CD4-positive, alpha-beta T cell (primary cell): ENCODE data around the gene FAM229B. TPM values are rescaled to one million over a fixed set of nuclear protein-coding genes. Genes with fewer than 3 reads are reported as not detected.
A peak's percentile ranks its signal among the peaks of the same experiment; 100 is the strongest.
"Not testable (repeated sequence)": the region's sequence is repeated elsewhere in the genome, so short reads cannot be mapped to it uniquely, and the experiment has no call there.

Experiments used
- ATAC-seq: fragments of 200-7000 bp; cut with Tn5 transposase; one replicate; pipeline ENCODE4 v1.10.0; 2022; ENCODE audit warnings: mild to moderate bottlenecking; ENCODE audit not compliant: poor library complexity
- CTCF ChIA-PET: fragments of 350-600 bp; sonication (Branson Sonifier 250); formaldehyde crosslinking; loops from one replicate; lab custom pipeline; 2021; ENCODE audit warnings: antibody characterized with exemption, inconsistent platforms; lab: Charles Lee
- POLR2A ChIA-PET: fragments of 350-600 bp; sonication (Branson Sonifier 250); formaldehyde crosslinking; loops from one replicate; lab custom pipeline; 2021; ENCODE audit warnings: antibody characterized with exemption, inconsistent platforms; lab: Charles Lee
- DNase-seq, 14 experiments: peaks; one replicate each; pipeline ENCODE4 v3.0.0-alpha.2; 2013 to 2020; ENCODE audit warnings: mixed read lengths in 2 of 14
- H3K27ac ChIP-seq, 2 donors: one replicate each; pipeline versions ENCODE4 v1.5.1 to v1.7.0; 2013; ENCODE audit warnings: low read length in 2 of 2, low read depth in 1 of 2, mild to moderate bottlenecking in 1 of 2
- H3K27me3 ChIP-seq, 2 experiments: 1 replicate in 1 of 2; 2 replicates in 1 of 2; pipeline versions ENCODE4 v1.6.1 to v1.7.0; 2013; ENCODE audit warnings: low read length in 2 of 2, control low read depth in 1 of 2, mild to moderate bottlenecking in 1 of 2, moderate library complexity in 1 of 2; ENCODE audit not compliant: insufficient read depth in 2 of 2, control insufficient read depth in 1 of 2
- H3K36me3 ChIP-seq: one replicate; pipeline ENCODE4 v1.6.1; 2013; ENCODE audit warnings: low read length, control low read depth; ENCODE audit not compliant: insufficient read depth
- H3K4me1 ChIP-seq: one replicate; pipeline ENCODE4 v1.6.1; 2013; ENCODE audit warnings: low read length, control low read depth; ENCODE audit not compliant: insufficient read depth
- H3K4me3 ChIP-seq: one replicate; pipeline ENCODE4 v1.5.1; 2013; ENCODE audit warnings: mild to moderate bottlenecking, low read length, moderate library complexity
- H3K9me3 ChIP-seq, 2 experiments: 1 replicate in 1 of 2; 2 replicates in 1 of 2; pipeline versions ENCODE4 v1.6.1 to v1.7.0; 2013; ENCODE audit warnings: low read length in 2 of 2, mild to moderate bottlenecking in 2 of 2, control low read depth in 1 of 2, moderate library complexity in 1 of 2; ENCODE audit not compliant: control insufficient read depth in 1 of 2, insufficient read depth in 1 of 2
- H3K27ac Mint-ChIP-seq: one replicate; pipeline ENCODE4 v1.8.0; 2020; ENCODE audit warnings: mixed read lengths
- H3K27me3 Mint-ChIP-seq: one replicate; pipeline ENCODE4 v1.8.0; 2021; ENCODE audit warnings: mixed read lengths
- H3K36me3 Mint-ChIP-seq: one replicate; pipeline ENCODE4 v1.8.0; 2021; ENCODE audit warnings: low read depth, mixed read lengths
- H3K4me1 Mint-ChIP-seq: one replicate; pipeline ENCODE4 v1.8.0; 2021; ENCODE audit warnings: low read depth, mixed read lengths
- H3K4me3 Mint-ChIP-seq: one replicate; pipeline ENCODE4 v1.8.0; 2020; ENCODE audit warnings: mild to moderate bottlenecking, mixed read lengths
- H3K9me3 Mint-ChIP-seq: one replicate; pipeline ENCODE4 v1.8.0; 2020; ENCODE audit warnings: mixed read lengths
- intact Hi-C, 2 experiments: fragments of 100-400 bp; cut with DNase I in 1 of 2; cut with micrococcal nuclease in 1 of 2; formaldehyde crosslinking; loops; one replicate each; pipeline versions ENCODE4 v1.15.1 to v1.9.0; 2023 to 2025; cut with DNase I, micrococcal nuclease
- total RNA-seq, 174 experiments: library from RNA in 2 of 174; stranded (reverse) in 2 of 174; gene quantifications; one replicate each; pipeline ENCODE4 v1.2.3 and lab custom pipeline; 2021 to 2026
- TF ChIP-seq, protein P1 (sequence below): fragments of 200-600 bp; IDR thresholded peaks from one replicate; pipeline ENCODE4 v1.8.0; 2022; ENCODE audit warnings: antibody characterized with exemption, mild to moderate bottlenecking

The FAM229B gene
- total RNA-seq, 2 experiments from 2014 or later: 3.6 to 4.4 TPM

DNA sequence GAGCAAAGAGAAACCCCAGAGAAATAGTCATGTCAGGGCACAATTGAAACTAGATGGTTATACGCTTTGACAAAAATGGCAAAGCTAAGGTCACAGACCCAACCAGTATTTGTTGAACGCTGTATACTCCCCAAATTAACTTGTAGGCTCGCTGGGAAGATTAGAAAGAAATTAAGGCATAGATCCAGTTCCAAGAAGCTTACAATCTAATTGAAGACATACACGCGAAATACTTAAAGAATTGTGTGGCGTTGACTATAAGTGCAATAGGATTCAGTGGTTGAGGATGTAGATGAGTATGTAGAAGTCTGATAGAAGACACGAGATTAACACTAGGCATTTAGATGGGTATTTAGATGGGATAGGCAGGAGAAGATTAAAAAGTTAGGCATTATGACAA is 525 bp downstream of the FAM229B start:
- H3K27ac Mint-ChIP-seq: no peak overlapping the region
- no peak overlapping the region for H3K4me3 Mint-ChIP-seq
- peaks cover 31% of the 10 kb centered on the region for H3K27me3 Mint-ChIP-seq
- peaks cover 11% of the 10 kb centered on the region for H3K4me1 Mint-ChIP-seq
- H3K36me3 Mint-ChIP-seq: peaks cover 27% of the 10 kb centered on the region
- ChIA-PET POLR2A (interaction anchor here (0.9 to 1.8 kb wide), 14 partner anchors 9 to 1274 kb away, joined by 3 to 11 read pairs (median 4); partner anchors contain the start of genes AMD1, CDK19, GTF3C6 and REV3L), CTCF (interaction anchor here (1.3 to 2.2 kb wide), 3 partner anchors 75 to 829 kb away, joined by 3 to 16 read pairs (median 6); a partner anchor contains a TSS)
- Histone ChIP-seq H3K9me3 (no peaks in the 10 kb centered on the region), H3K36me3 (peaks cover 18% of the 10 kb centered on the region), H3K4me3 (peak overlapping the region; percentile 88), H3K27me3 (peaks cover 0 to 6% of the 10 kb centered on the region in 2 experiments), H3K4me1 (peaks cover 3% of the 10 kb centered on the region), H3K27ac (peak overlapping the region; percentile 60 to 84)
- no peaks in the 10 kb centered on the region for H3K9me3 Mint-ChIP-seq
- ATAC-seq: no peak
- intact Hi-C loops: loop anchor here (1.0 to 10.0 kb wide), 6 partner anchors 45 to 1903 kb away; partner anchors contain the start of genes CDC40 (in 1 of the 2) and REV3L (in 1 of the 2)
- DNase-seq: no peak
- TF ChIP-seq, protein P1, sequence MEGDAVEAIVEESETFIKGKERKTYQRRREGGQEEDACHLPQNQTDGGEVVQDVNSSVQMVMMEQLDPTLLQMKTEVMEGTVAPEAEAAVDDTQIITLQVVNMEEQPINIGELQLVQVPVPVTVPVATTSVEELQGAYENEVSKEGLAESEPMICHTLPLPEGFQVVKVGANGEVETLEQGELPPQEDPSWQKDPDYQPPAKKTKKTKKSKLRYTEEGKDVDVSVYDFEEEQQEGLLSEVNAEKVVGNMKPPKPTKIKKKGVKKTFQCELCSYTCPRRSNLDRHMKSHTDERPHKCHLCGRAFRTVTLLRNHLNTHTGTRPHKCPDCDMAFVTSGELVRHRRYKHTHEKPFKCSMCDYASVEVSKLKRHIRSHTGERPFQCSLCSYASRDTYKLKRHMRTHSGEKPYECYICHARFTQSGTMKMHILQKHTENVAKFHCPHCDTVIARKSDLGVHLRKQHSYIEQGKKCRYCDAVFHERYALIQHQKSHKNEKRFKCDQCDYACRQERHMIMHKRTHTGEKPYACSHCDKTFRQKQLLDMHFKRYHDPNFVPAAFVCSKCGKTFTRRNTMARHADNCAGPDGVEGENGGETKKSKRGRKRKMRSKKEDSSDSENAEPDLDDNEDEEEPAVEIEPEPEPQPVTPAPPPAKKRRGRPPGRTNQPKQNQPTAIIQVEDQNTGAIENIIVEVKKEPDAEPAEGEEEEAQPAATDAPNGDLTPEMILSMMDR: no peak

DNA sequence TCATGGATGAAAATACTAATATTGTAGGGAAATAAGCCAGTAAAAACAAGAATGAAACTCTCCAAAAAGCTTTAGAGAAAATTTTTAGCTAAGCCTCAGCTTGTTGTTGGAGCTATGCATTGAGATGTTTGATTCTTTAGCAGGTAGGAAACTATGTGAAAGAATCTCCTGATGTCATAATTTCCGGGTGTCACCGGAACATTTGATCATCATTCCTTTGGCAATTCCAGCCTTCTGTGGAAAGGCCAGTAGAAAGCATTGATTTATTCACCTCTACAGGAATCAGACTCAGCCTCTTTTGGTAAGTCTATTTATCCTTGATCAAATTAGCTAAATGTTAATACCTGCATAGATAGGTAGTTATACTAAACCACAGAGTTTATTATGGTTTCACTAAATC is 9.5 kb downstream of the FAM229B start:
- Histone ChIP-seq H3K9me3 (no peaks in the 10 kb centered on the region), H3K4me3 (no peak overlapping the region), H3K4me1 (no peaks in the 10 kb centered on the region), H3K27me3 (no peaks in the 10 kb centered on the region), H3K27ac (no peak overlapping the region), H3K36me3 (no peaks in the 10 kb centered on the region)
- H3K27me3 Mint-ChIP-seq: peaks cover 8% of the 10 kb centered on the region
- ATAC-seq: no peak
- H3K27ac Mint-ChIP-seq: no peak overlapping the region
- intact Hi-C loops: no loop called here
- no peaks in the 10 kb centered on the region for H3K9me3 Mint-ChIP-seq
- peaks cover 23% of the 10 kb centered on the region for H3K36me3 Mint-ChIP-seq
- POLR2A ChIA-PET: interaction anchor here (1.0 kb wide), 1 partner anchor 10 kb away, joined by 3 read pairs; the partner anchor contains the start of genes FAM229B and TUBE1
- CTCF ChIA-PET: no interaction called here
- no peaks in the 10 kb centered on the region for H3K4me1 Mint-ChIP-seq
- DNase-seq: no peak
- no peak overlapping the region for H3K4me3 Mint-ChIP-seq
- TF ChIP-seq, protein P1: no peak

DNA sequence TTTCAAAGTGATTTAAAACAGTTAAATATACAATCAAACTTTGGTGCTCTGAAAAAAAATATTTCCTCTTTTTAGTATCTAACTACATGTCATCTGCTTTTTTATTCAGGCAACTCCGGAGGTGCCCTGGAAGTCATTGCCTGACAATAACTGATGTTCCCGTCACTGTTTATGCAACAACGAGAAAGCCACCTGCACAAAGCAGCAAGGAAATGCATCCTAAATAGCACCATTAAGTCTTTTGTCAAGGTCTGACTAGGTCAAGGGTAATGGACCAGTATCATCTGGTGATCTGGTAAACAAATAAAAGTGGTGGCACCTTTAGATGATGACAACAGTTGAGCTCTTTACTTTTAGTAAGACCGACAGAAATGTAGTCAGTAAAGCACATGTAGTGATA is 13.2 kb downstream of the FAM229B start:
- H3K36me3 ChIP-seq: no peaks in the 10 kb centered on the region
- no peak overlapping the region for H3K4me3 Mint-ChIP-seq
- no peaks in the 10 kb centered on the region for H3K27me3 Mint-ChIP-seq
- DNase-seq: no peak
- ATAC-seq: no peak
- peaks cover 4% of the 10 kb centered on the region for H3K9me3 Mint-ChIP-seq
- no peaks in the 10 kb centered on the region for H3K9me3 ChIP-seq
- no peak overlapping the region for H3K27ac Mint-ChIP-seq
- intact Hi-C loops: no loop called here
- H3K36me3 Mint-ChIP-seq: peaks cover 23% of the 10 kb centered on the region
- no peaks in the 10 kb centered on the region for H3K4me1 ChIP-seq
- TF ChIP-seq, protein P1: no peak
- no peak overlapping the region for H3K4me3 ChIP-seq
- POLR2A ChIA-PET: no interaction called here
- no peak overlapping the region for H3K27ac ChIP-seq
- H3K4me1 Mint-ChIP-seq: no peaks in the 10 kb centered on the region
- H3K27me3 ChIP-seq: no peaks in the 10 kb centered on the region
- CTCF ChIA-PET: interaction anchor here (1.0 kb wide), 1 partner anchor 63 kb away, joined by 3 read pairs; no protein-coding TSS in a partner anchor

DNA sequence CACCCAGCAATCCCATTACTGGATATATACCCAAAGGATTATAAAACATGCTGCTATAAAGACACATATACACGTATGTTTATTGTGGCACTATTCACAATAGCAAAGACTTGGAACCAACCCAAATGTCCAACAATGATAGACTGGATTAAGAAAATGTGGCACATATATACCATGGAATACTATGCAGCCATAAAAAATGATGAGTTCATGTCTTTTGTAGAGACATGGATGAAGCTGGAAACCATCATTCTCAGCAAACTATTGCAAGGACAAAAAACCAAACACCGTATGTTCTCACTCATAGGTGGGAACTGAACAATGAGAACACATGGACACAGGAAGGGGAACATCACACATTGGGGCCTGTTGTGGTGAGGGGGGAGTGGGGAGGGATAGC is 18.6 kb downstream of the FAM229B start:
- DNase-seq, H3K4me3 Mint-ChIP-seq, ATAC-seq, H3K27me3 Mint-ChIP-seq, H3K27ac ChIP-seq, H3K4me1 Mint-ChIP-seq, H3K9me3 Mint-ChIP-seq, H3K4me3 ChIP-seq, intact Hi-C loops, H3K36me3 Mint-ChIP-seq, H3K27me3 ChIP-seq, H3K4me1 ChIP-seq, POLR2A ChIA-PET, H3K36me3 ChIP-seq, CTCF ChIA-PET, H3K27ac Mint-ChIP-seq, H3K9me3 ChIP-seq: not testable (repeated sequence)
